ENCODE data around the gene PLEKHG4B.
"Not testable (repeated sequence)": the region's sequence is repeated elsewhere in the genome, so short reads cannot be mapped to it uniquely, and the experiment has no call there.

Gene PLEKHG4B

GRCh38 chr5:94113-94892 lies 2.3 kb downstream of the PLEKHG4B start:
- no peak for DNase-seq

GRCh38 chr5:95241-95980 lies 3.4 kb downstream of the PLEKHG4B start:
- no peak for DNase-seq

- no peak for DNase-seq
Measured at GRCh38 chr5:96976-97660, 5.2 kb downstream of the PLEKHG4B start.

GRCh38 chr5:99815-100214 lies 7.8 kb downstream of the PLEKHG4B start:
- no peak for DNase-seq

- no peak for DNase-seq
Measured at GRCh38 chr5:102411-103043, 10.6 kb downstream of the PLEKHG4B start.

- DNase-seq, result not testable (repeated sequence)
Measured at GRCh38 chr5:104106-104505, 12.1 kb downstream of the PLEKHG4B start.

GRCh38 chr5:104778-105296 lies 12.9 kb downstream of the PLEKHG4B start:
- DNase-seq, result no peak

GRCh38 chr5:105504-106070 lies 13.6 kb downstream of the PLEKHG4B start:
- no peak for DNase-seq

GRCh38 chr5:106587-106986 lies 14.6 kb downstream of the PLEKHG4B start:
- DNase-seq, result no peak

GRCh38 chr5:107526-107925 lies 15.6 kb downstream of the PLEKHG4B start:
- DNase-seq, result no peak

GRCh38 chr5:109826-110225 lies 17.9 kb downstream of the PLEKHG4B start:
- no peak for DNase-seq

GRCh38 chr5:110270-110888 lies 18.4 kb downstream of the PLEKHG4B start:
- DNase-seq, result no peak

- no peak for DNase-seq
Measured at GRCh38 chr5:111171-111570, 19.2 kb downstream of the PLEKHG4B start.

GRCh38 chr5:119486-120097 lies 27.6 kb downstream of the PLEKHG4B start:
- no peak for DNase-seq

- no peak for DNase-seq
Measured at GRCh38 chr5:121432-121831, 29.5 kb downstream of the PLEKHG4B start.

GRCh38 chr5:125815-126214 lies 33.8 kb downstream of the PLEKHG4B start:
- no peak for DNase-seq

GRCh38 chr5:126806-127205 lies 34.8 kb downstream of the PLEKHG4B start:
- DNase-seq, result no peak

GRCh38 chr5:127886-128285 lies 35.9 kb downstream of the PLEKHG4B start:
- no peak for DNase-seq

GRCh38 chr5:128446-128845 lies 36.5 kb downstream of the PLEKHG4B start:
- DNase-seq, result no peak

- DNase-seq, result no peak
Measured at GRCh38 chr5:129148-129547, 37.2 kb downstream of the PLEKHG4B start.

- no peak for DNase-seq
Measured at GRCh38 chr5:129820-130219, 37.9 kb downstream of the PLEKHG4B start.
